Left ventricle myocardium inferior (tissue), 1 donor: ENCODE results near the gene ZNF22. TPM values are rescaled to one million over a fixed set of nuclear protein-coding genes. Genes with fewer than 3 reads are reported as not detected.
A peak's percentile ranks its signal among the peaks of the same experiment; 100 is the strongest.

Source experiments
- DNase-seq: peaks from one replicate; pipeline ENCODE4 v3.0.0-alpha.2; 2020
- H3K27ac ChIP-seq: fragments of 200-600 bp; replicated peaks from 2 replicates; pipeline ENCODE4 v1.8.0; 2021
- H3K27me3 ChIP-seq: fragments of 200-600 bp; 2 replicates; pipeline ENCODE4 v1.8.0; 2021; ENCODE audit warnings: low read depth
- H3K36me3 ChIP-seq: fragments of 200-600 bp; 2 replicates; pipeline ENCODE4 v1.8.0; 2021
- H3K4me1 ChIP-seq: fragments of 200-600 bp; 2 replicates; pipeline ENCODE4 v1.8.0; 2021
- H3K4me3 ChIP-seq: fragments of 200-600 bp; 2 replicates; pipeline ENCODE4 v1.8.0; 2021; ENCODE audit warnings: mild to moderate bottlenecking, moderate library complexity
- H3K9me3 ChIP-seq: fragments of 200-600 bp; replicated peaks from 2 replicates; pipeline ENCODE4 v1.8.0; 2021
- intact Hi-C: fragments of 100-400 bp; cut with micrococcal nuclease; formaldehyde crosslinking; loops from one replicate; pipeline ENCODE4 v1.11.0; 2022
- total RNA-seq: library from RNA; stranded (reverse); fragmentation: NEBNext Ultra II Directional; extraction: Animal tissue kit (Norgen Biotek cat#: 25700); gene quantifications from one replicate; pipeline ENCODE4 v1.2.1, GENCODE V29; 2021
- TF ChIP-seq, protein P1 (sequence below): fragments of 200-600 bp; IDR thresholded peaks from 2 replicates; pipeline ENCODE4 v1.8.0; 2021; ENCODE audit warnings: antibody characterized with exemption, mild to moderate bottlenecking, borderline replicate concordance
- donor health status: DM: no; HTN: yes; CAD: no; lungs with severe emphysema.

Gene ZNF22
- total RNA-seq, 1 donor from 2014 or later: 14.2 TPM

DNA sequence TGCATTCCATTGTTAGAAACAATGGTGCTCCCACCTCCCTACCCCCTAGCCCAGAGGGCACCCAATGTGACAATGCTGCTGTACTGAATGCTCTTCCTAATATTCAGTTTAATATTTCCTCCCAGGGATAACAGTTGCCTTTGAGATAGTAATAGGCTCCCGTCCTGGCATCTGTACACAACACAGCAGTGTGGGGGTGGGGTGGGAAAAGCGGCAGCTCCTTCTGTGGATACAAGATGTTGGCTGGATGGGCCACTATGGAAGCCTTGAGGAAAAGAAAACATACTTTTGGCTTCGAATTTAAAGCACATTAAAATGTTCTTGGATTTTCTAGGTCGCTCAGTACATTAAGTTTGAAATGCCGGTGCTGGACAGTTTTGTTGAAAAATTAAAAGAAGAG lies 9.2 kb upstream of the ZNF22 start:
- intact Hi-C loops: no loop called here
- H3K27ac ChIP-seq: peak overlapping the region; percentile 97
- H3K27me3 ChIP-seq: no peaks in the 10 kb centered on the region
- H3K4me3 ChIP-seq: no peak overlapping the region
- TF ChIP-seq, protein P1, sequence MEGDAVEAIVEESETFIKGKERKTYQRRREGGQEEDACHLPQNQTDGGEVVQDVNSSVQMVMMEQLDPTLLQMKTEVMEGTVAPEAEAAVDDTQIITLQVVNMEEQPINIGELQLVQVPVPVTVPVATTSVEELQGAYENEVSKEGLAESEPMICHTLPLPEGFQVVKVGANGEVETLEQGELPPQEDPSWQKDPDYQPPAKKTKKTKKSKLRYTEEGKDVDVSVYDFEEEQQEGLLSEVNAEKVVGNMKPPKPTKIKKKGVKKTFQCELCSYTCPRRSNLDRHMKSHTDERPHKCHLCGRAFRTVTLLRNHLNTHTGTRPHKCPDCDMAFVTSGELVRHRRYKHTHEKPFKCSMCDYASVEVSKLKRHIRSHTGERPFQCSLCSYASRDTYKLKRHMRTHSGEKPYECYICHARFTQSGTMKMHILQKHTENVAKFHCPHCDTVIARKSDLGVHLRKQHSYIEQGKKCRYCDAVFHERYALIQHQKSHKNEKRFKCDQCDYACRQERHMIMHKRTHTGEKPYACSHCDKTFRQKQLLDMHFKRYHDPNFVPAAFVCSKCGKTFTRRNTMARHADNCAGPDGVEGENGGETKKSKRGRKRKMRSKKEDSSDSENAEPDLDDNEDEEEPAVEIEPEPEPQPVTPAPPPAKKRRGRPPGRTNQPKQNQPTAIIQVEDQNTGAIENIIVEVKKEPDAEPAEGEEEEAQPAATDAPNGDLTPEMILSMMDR: no peak
- peaks cover 85% of the 10 kb centered on the region for H3K4me1 ChIP-seq
- no peak for DNase-seq
- H3K36me3 ChIP-seq: peaks cover 70% of the 10 kb centered on the region
- no peaks in the 10 kb centered on the region for H3K9me3 ChIP-seq

DNA sequence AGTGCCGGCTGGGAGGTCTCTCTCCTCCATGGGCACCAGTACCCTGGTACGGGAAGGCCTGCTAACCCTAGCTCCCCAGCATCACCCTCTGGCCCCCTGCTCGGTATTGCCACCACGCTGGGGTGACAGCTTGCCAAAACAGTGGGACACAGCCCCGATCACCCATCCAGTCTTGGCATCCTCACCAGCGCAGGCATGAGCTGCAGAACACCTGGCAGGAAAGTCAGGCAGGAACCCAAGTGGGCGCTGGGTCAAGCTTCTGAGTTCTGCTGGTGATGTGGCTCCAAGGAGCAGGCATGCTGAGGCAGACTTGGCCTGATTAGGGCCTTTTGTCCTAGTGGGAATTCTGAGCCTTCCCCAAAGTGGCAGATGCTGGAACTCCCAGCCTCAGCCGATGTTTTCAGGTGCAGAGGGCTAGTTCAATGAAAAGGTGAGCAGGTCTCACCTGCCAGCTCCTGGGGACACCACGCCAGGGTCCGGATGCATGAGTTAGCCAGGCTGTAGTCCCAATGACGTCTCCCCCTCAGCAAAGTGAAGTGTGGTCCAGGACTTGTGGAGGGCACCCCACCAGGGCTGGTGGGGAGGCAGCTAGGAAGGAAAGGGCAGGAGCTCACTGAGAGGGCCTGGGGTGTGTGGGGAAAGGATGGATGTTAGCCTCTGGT lies 8.5 kb upstream of the ZNF22 start:
- TF ChIP-seq, protein P1: no peak
- H3K36me3 ChIP-seq: peaks cover 64% of the 10 kb centered on the region
- no peak for DNase-seq
- H3K27me3 ChIP-seq: no peaks in the 10 kb centered on the region
- no peaks in the 10 kb centered on the region for H3K9me3 ChIP-seq
- no peak overlapping the region for H3K4me3 ChIP-seq
- peaks cover 85% of the 10 kb centered on the region for H3K4me1 ChIP-seq
- H3K27ac ChIP-seq: peak overlapping the region; percentile 97
- intact Hi-C loops: no loop called here

- H3K27ac ChIP-seq: peak overlapping the region; percentile 97
- intact Hi-C loops: no loop called here
- H3K36me3 ChIP-seq: peaks cover 59% of the 10 kb centered on the region
- H3K4me3 ChIP-seq: no peak overlapping the region
- TF ChIP-seq, protein P1: no peak
- H3K27me3 ChIP-seq: no peaks in the 10 kb centered on the region
- no peaks in the 10 kb centered on the region for H3K9me3 ChIP-seq
- no peak for DNase-seq
- H3K4me1 ChIP-seq: peaks cover 89% of the 10 kb centered on the region
Observed at GRCh38 chr10:44992732-44993225, 7.9 kb upstream of the ZNF22 start.

DNA sequence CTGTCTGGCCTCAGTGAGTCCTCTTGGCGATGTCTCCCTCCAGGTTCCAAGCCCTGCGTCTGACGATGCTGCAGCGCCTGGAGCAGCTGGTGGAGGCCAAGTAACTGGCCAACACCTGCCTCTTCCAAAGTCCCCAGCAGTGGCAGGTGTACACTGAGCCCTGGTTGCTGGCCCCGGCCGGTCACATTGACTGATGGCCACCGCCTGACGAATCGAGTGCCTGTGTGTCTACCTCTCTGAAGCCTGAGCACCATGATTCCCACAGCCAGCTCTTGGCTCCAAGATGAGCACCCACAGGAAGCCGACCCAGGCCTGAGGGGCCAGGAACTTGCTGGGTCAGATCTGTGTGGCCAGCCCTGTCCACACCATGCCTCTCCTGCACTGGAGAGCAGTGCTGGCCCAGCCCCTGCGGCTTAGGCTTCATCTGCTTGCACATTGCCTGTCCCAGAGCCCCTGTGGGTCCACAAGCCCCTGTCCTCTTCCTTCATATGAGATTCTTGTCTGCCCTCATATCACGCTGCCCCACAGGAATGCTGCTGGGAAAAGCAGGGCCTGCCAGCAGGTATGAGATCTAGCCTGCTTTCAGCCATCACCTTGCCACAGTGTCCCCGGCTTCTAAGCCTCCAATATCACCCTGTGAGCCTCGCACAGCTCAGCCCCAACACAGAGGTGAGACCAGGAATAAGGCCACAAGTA lies 7.3 kb upstream of the ZNF22 start:
- H3K27ac ChIP-seq: peak overlapping the region; percentile 97
- TF ChIP-seq, protein P1: no peak
- no peaks in the 10 kb centered on the region for H3K27me3 ChIP-seq
- H3K4me3 ChIP-seq: no peak overlapping the region
- DNase-seq: no peak
- peaks cover 95% of the 10 kb centered on the region for H3K4me1 ChIP-seq
- intact Hi-C loops: no loop called here
- H3K36me3 ChIP-seq: peaks cover 54% of the 10 kb centered on the region
- H3K9me3 ChIP-seq: no peaks in the 10 kb centered on the region

DNA sequence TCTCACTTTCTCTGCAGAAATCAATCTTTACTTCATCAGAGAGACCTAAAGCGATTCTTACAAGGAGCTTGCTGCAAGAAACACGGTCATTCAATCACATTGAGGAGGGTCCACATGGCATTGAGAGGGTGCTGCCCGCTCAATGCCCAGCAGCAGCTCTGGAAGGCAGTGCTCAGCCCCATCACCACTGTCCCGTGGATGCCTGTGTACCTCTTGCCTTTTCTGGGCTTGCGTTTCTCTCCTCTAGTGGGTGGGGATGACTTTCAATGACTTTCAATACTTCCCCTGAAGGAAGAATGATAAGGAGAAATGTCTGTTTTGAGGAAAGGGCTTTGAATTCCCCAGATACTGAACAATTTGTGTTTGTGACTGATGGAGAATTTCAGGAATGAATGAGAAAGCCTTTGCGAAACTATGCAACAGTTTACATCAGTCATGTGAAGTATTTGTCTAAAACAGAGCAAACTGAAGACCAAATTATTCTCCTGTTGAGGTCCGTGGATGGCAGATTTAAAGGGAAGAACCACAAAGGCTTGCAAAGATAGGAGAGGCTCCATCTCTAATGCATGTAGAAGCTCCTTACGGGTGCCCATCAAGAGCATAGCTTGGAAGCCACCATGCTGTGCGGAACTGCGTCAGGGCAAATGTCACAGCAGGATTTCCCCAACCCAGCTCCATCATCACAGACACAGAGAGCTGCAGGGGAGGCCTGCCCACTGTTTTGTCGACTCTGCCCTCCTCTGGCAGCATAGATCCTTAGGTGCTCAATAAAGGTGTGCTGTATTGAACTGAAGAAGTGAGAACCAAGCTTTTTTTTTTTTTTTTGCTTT lies 6.6 kb upstream of the ZNF22 start:
- intact Hi-C loops: no loop called here
- Histone ChIP-seq H3K36me3 (peaks cover 46% of the 10 kb centered on the region), H3K9me3 (no peaks in the 10 kb centered on the region), H3K27me3 (no peaks in the 10 kb centered on the region), H3K4me3 (no peak overlapping the region), H3K27ac (peak overlapping the region; percentile 97), H3K4me1 (peaks cover 100% of the 10 kb centered on the region)
- DNase-seq: no peak
- TF ChIP-seq, protein P1: no peak
